Stimulated activated CD8-positive, alpha-beta memory T cell treated with anti-CD3 and anti-CD28 coated beads, Interleukin-2, amount 100 ng/mL, for 1 hour (primary cell): ENCODE results near the gene UBAC2.
"Not testable (repeated sequence)": the region's sequence is repeated elsewhere in the genome, so short reads cannot be mapped to it uniquely, and the experiment has no call there.

Experiments used
- DNase-seq, 2 donors: peaks; one replicate each; pipeline ENCODE4 v3.0.0-alpha.2; 2020; ENCODE audit warnings: low read depth in 2 of 2

The UBAC2 gene

DNA sequence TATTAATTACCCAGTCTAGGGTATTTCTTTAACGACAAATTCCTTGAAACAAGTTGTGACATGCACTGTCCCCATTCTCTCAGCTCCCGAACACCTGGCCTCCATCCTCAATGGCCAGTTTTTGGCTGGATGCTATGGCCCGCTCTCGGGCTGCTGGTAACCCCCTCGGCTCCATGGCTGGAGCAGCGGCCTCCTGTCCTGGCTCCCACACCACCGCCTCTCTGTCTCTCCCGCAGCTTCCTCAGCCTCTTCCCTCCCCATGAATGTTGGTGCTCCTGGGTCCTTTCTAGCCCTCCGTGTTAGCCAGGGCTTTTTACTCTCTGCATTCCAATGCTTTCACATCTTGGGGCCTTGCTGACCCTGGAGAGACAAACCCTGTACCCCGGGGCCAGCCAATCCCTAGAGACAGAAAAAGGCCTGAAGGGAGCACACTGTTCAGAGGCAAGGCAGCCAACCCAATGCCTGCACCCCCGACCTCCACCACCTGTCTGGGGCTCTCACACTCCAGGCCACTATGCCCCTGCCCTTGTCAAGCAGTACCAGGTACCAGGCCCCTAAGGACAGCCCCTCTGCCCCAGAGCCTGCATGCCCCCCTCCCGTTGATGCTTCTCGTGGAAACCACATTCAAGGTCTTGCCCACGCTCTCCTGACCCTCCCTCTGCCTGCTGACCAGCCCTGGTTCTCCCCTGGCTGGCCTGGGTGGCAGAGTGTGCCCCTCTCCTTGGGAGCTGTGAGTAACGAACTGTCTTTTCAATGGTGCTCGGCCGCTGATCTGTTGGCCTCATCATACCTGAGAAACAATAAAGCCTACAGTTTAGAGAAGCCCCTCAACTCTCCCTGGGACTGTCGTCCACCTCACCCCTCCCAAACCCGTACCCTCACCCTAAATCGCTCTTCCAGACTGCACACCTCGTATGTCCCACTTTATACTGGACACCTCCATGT lies 193.4 kb downstream of the UBAC2 start:
- DNase-seq = no peak

DNA sequence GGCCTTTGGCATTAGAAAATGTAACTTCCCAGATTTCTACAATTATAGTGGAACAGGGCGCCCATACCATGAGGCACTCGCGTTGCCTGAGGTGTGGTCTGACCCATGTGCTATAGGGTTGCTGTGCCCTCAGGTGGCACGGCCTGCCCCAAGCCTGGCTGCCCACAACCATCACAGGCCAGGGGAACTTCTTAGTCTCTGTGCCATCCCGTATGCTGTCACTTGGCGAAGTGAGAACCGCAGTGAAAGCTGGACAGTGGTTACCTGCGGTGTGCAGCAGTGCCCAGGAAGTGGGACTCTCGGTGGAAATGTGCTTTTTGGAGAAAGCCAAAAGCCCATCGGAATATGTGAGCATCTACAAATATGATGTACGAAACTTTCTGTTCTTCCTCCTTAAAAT lies 194.8 kb downstream of the UBAC2 start:
- no peak for DNase-seq

- DNase-seq = no peak
Measured at GRCh38 chr13:99396446-99396845, 195.8 kb downstream of the UBAC2 start.

DNA sequence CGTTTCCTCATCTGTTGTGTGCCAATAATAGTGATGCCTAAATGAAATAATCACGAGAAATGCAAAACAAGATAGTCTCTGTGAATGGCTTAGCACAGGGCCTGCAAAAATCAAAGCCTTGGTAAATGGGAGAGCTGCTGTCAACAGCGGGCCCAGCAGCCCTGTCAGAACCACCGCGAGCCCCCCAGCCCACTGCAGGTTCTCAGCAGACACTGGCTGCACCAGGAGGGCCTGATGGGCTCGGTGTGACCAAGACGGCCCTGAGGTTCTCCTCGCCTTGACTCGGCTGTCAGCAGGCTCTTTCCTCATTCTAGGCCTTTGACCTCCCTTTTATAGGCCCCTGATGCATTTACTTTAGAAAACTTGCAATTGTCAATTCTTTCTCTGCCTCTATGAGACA lies 197.4 kb downstream of the UBAC2 start:
- DNase-seq = no peak

DNA sequence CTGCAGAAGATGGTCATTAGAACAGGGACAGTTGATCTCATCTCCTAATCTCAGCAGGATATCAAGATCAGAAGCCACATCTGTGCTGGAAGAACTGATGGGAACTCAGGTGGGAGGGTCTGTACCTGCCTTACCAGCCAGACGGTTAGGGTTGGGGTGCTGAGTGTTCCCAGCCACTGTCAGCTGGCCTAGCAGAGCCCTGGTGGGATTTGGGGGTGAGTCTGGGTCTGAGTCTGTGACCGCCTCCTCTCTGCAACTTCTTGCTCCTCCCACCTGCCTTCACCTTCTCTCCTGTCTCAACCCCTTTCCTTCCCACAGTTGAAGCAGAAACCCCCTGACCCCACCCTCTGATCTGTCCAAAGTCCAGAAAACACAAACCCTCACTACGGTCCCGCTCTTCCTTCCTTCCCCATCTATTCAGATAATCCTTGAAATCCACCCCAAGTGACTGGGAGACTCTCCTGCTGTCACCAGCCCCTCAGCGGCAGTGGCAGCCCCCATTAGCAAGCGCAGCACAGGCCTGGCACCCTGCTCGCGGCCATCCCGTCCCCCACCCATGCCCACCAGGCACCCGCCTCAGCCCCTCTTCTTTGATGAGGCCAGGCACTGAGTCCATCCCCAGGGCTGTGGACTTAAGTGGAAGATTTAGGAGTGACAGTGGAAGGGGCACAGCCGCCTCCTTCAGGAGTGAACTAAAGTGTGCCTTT lies 198.4 kb downstream of the UBAC2 start:
- DNase-seq = no peak

- DNase-seq = no peak
Measured at GRCh38 chr13:99399623-99399974, 198.9 kb downstream of the UBAC2 start.

- DNase-seq = no peak
Measured at GRCh38 chr13:99403458-99403971, 202.9 kb downstream of the UBAC2 start.

- DNase-seq = no peak
Measured at GRCh38 chr13:99404005-99404755, 203.5 kb downstream of the UBAC2 start.

- no peak for DNase-seq
Measured at GRCh38 chr13:99405966-99406365, 205.3 kb downstream of the UBAC2 start.

DNA sequence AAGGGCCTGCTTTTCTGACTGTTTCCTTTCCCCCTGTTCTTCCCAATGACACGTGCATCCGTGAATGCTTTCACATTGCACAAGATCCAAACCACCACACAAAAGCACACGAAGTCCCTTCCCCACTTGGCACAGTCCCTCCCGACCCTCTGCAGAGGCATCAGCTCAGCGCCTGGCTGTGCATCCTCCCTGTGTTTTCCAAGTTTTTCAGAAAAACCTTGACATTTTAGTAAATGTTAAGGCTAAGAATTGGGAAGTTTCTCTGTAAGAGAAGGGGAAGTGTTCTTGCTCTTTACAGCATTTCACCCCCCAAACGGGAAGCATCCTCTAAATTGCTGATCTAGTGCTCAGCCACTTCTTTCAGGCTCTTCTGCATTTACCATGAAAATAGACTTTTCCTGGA lies 206.1 kb downstream of the UBAC2 start:
- DNase-seq = no peak

GRCh38 chr13:99407906-99408702 lies 207.4 kb downstream of the UBAC2 start:
- DNase-seq = no peak

- DNase-seq = no peak
Measured at GRCh38 chr13:99408703-99409000, 208.0 kb downstream of the UBAC2 start.

GRCh38 chr13:99409461-99410083 lies 208.9 kb downstream of the UBAC2 start:
- not testable (repeated sequence) for DNase-seq

- not testable (repeated sequence) for DNase-seq
Measured at GRCh38 chr13:99410646-99411475, 210.2 kb downstream of the UBAC2 start.

DNA sequence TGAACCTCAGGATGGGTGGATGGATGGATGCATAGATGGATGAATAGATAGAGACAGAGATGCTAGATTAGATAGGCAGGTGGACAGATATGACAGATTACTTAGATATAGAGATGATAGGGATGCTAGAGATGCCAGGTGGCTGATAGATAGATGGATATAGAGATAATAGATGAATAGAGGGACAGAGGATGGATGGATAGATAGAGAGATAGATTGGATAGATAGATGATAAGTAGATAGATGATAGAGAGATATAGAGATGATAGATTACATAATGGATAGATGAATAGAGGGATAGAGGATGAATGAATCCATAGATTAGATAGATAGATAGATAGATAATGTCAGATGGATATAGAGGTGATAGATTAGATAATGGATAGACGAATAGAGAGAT lies 212.2 kb downstream of the UBAC2 start:
- DNase-seq = no peak

DNA sequence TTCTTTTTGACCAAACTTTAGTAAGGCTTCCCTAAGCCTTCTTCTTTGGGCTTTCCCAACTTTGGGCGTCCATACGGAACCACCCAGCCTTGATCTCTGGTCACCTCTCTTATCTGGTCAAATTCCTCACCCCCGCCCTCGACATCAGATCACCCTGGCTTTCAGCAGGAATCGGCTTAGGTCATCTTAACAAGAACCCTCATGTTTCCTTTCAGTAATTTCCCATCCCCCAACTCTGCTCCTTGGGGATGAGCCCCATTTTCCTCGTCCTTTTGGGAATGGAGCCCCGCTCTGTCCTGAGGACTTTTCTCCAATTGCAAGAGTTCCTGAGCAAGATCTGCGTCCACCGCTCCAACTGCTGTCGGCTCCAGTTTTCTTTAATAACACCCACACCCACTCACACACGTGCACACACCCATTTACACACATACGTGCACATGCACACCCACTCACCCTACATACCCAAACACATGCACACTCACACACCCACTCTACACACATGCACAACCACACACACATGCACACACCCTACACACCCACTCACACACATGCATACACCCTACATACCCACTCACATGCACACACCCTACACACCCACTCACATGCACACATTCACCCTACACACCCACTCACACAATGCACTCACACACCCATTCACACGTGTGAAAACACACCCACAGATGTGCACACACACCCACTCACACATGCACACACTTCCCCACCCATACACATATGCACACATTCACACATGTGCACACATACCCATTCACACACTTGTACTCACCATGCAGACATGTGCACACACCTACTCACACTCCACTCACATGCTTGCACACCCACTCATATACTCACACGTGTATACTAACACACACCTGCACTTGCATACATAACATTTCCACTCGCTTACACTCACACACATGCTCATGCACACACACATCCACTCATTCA lies 213.7 kb downstream of the UBAC2 start:
- no peak for DNase-seq

- no peak for DNase-seq
Measured at GRCh38 chr13:99415014-99415650, 214.5 kb downstream of the UBAC2 start.

DNA sequence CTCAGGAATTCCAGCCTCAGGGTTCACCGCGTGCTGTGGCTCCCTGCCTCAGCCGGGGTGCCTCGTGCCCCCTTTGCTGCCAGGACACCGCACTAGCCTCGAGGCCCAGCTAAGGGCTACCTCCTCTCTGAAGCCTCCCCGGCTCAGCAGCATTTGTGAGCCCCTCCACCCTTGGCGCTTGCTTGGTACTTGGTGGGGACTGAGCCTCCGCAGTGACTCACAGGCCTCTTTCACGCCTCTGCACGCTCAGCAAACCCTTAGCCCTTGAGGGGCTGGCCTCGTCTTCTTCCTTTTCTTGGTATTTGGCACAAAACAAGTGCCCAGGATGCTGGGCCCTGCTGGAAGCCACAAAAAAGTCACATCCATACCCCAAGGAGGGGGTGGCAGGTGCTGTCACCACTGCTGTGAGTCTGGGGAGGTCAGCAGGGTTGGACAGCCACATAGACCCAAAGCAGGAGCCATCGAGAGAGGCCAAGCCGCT lies 215.2 kb downstream of the UBAC2 start:
- DNase-seq = no peak
